ENCODE measurements around the gene RMI2. TPM values are rescaled to one million over a fixed set of nuclear protein-coding genes. Genes with fewer than 3 reads are reported as not detected.
"Not testable (repeated sequence)": the region's sequence is repeated elsewhere in the genome, so short reads cannot be mapped to it uniquely, and the experiment has no call there.

RMI2 gene
- 13.7 and 26.2 TPM in 2 replicates for total RNA-seq

DNA sequence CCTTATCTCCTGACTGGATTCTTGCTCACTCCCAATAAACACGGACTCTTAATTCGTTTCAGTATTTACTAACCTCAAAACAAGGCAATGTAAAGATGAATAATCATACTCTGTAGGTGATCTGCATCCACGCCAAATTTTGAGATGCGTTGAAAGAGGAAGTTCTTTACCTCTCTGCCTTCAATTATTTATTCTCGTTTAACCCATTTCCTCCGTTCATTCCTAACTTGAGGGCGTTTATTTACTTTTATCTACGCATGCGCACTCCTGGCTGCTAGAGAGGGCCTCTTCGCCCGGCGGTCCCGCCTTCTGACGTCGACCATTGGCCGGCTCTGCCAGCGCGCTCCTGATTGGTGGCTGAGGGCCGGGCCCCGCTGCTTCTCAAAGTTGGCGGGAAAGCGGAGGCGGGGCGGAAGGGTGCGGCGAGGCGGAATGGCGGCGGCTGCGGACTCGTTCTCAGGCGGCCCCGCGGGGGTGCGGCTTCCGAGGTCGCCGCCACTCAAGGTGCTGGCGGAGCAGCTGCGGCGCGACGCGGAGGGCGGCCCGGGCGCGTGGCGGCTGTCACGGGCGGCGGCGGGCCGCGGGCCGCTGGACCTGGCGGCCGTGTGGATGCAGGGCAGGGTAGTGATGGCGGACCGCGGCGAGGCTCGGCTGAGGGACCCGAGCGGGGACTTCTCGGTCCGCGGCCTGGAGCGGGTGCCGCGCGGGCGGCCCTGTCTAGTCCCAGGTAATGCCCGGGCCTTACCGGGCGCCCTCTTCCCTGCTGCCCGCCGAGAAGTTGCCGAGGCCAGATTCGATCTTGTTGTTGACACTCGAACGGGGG, at the start of gene RMI2:
RMI2 (plus strand) TSS at position 420 of the 823 bp plus-strand sequence; CDS start at position 433, 13 bp downstream.
- peak within 1 kb of the TSS; percentile 70 for H3K4me3 ChIP-seq (ENCODE audit: low read depth, low read length)
- DNase-seq (ENCODE audit: low read depth): no peak
- no peak for TF ChIP-seq CTCF (conservative IDR thresholded peaks at IDR 0.05; ENCODE audit: low read depth, low read length)

DNA sequence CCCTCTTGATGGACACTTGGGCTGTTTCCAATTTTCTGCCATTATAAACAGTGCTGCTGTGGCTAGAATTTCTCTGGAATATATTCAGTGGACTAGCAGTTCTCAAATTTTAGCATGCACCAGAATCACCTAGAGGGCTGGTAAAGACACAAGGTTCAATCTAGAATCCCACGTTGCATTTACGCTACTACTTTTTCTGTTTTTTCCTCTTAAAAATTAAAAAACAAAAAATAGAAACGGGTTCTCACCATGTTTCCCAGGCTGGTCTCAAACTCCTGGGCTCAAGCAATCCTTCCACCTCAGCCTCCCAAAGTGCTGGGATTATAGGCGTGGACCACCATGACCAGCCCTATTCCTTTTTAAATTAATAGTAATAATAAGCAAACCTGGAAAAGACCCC, 49.6 kb upstream of the RMI2 start:
- DNase-seq (ENCODE audit: low read depth): no peak
- no peak overlapping the region for H3K4me3 ChIP-seq (ENCODE audit: low read depth, low read length)
- no peak for TF ChIP-seq CTCF (conservative IDR thresholded peaks at IDR 0.05; ENCODE audit: low read depth, low read length)

DNA sequence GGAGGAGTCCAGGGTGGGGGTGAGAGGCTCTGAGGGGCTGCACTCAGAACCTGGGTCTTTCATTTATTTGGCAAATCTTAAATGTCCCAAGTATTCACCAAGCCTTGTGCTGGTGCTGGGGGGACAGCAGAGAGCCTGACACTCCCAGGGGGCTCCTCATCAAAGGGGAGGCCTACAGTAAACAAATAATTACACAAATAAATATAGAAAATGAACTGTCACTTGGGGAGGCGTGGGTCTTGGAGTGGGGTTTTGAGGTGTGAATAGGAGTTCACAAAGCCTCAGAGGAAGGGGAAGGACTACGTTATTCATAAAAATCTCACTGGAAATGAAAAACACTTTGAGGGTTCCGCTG, 48.9 kb upstream of the RMI2 start:
- no peak for TF ChIP-seq CTCF (conservative IDR thresholded peaks at IDR 0.05; ENCODE audit: low read depth, low read length)
- H3K4me3 ChIP-seq (ENCODE audit: low read depth, low read length): no peak overlapping the region
- no peak for DNase-seq (ENCODE audit: low read depth)

DNA sequence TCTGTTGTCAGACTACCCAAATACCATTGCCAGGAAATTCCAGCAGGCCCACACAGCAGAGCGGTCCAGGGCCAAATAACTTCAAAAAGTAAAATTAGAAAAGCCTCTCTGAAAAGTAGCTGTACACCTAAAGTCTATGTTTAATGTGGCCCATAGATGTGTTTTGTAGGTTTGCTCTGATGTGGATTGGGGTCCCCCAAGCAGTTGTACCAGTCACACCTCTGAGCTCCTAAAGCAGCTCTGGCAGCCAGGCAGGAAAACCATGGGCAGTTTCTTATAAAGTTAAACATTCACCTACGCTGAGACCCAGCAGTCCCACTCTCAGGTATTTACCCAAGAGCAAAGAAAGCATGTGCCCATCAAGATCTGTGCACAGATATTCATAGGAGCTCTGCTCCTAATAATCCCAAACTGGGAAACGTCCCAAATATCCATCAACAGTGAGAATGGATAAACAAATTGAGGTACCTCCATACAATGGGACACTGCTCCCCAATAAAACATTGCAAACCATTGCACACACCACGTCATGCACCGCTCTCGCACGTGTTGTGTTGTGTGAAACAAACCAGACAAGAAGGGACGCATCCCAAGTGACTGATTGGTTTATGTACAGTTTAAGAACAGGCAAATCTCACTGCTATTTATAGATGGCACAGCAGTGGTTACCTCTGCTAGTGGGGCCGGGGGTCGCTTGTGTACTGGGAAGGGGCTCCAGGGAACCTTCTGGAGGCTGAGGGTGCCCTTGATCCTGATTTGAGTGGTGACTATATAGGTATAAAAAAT, 48.4 kb upstream of the RMI2 start:
- no peak for DNase-seq (ENCODE audit: low read depth)
- no peak for TF ChIP-seq CTCF (conservative IDR thresholded peaks at IDR 0.05; ENCODE audit: low read depth, low read length)
- peak overlapping the region; percentile 29 for H3K4me3 ChIP-seq (ENCODE audit: low read depth, low read length)

- H3K4me3 ChIP-seq (ENCODE audit: low read depth, low read length): peak overlapping the region; percentile 29
- TF ChIP-seq CTCF (conservative IDR thresholded peaks at IDR 0.05; ENCODE audit: low read depth, low read length): peak; percentile 27
- no peak for DNase-seq (ENCODE audit: low read depth)
Observed at GRCh38 chr16:11297492-11298142, 47.6 kb upstream of the RMI2 start.

GRCh38 chr16:11298143-11298900, 46.9 kb upstream of the RMI2 start:
- TF ChIP-seq CTCF (conservative IDR thresholded peaks at IDR 0.05; ENCODE audit: low read depth, low read length): no peak
- no peak overlapping the region for H3K4me3 ChIP-seq (ENCODE audit: low read depth, low read length)
- DNase-seq (ENCODE audit: low read depth): no peak

DNA sequence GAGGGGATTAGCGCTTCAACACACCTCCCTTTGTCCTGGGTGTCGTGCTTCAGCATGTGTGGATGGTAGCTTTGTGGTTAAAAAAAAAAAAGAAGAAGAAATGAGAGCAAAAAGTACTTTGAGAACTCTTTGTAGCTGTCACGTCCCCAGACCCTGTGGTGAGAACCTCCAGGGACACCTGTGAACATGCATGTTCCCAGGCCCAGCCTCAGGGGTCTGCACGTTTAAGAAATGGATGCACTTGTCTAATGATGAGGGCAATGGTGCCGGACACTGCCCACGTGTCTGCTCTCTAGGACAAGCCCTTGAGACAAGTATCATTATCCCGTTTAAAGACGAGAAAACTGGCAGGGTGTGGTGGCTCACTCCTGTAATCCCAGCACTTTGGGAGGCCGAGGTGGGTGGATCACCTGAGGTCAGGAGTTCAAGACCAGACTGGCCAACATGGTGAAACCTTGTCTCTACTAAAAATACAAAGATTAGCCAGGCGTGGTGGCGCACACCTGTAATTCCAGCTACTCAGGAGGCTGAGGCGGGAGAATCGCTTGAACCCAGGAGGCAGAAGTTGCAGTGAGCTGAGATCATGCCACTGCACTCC, 46.2 kb upstream of the RMI2 start:
- H3K4me3 ChIP-seq (ENCODE audit: low read depth, low read length); DNase-seq (ENCODE audit: low read depth): not testable (repeated sequence)
